ENCODE results near the gene FABP7. TPM values are rescaled to one million over a fixed set of nuclear protein-coding genes. Genes with fewer than 3 reads are reported as not detected.

FABP7 gene
- total RNA-seq, 1 donor from 2014 or later, result 3.6 TPM

DNA sequence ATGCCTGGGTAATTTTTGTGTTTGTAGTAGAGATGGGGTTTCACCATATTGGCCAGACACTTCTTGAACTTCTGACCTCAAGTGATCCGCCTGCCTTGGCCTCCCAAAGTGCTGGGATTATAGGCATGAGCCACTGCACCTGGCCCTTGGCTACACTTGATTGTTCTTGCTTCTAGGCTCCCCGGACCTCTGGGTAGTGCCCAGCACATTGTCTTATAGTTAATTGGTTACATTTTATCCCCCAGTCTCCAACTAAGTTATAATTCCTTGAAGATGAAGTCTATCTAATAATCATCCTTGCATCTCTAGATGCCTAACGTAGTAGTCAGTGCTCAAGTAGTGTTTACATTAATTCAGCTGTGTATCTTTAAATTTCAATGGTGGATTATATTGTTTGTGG, 21.4 kb downstream of the FABP7 start:
- Mint-ChIP-seq H3K4me1 (ENCODE audit: unreplicated experiment) (peaks cover 9% of the 10 kb centered on the region), H3K4me3 (ENCODE audit: unreplicated experiment) (no peak overlapping the region), H3K27me3 (ENCODE audit: unreplicated experiment) (no peaks in the 10 kb centered on the region)

DNA sequence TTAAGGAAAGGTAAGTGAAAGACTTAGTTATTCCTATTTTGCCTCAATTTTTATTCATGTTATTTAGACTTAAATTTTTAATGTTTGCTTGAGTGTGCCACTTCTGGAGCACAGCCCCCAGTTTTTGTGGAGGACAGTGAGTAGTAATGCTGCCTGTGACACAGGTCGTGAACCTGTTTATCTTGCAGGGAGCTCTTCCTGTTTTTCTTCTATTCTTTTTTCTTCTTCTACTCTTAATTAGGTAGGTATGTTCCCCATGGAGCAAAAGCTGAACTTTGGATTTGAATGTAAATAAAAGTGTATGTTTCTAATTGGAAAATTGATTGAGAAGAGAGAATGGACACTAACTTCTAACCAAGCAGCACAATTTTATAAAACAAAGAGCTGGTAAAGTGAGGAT, 21.9 kb downstream of the FABP7 start:
- Mint-ChIP-seq H3K4me3 (ENCODE audit: unreplicated experiment) (no peak overlapping the region), H3K9me3 (ENCODE audit: unreplicated experiment) (no peaks in the 10 kb centered on the region), H3K27ac (ENCODE audit: unreplicated experiment) (no peak overlapping the region), H3K36me3 (ENCODE audit: low read depth, unreplicated experiment) (peaks cover 5% of the 10 kb centered on the region), H3K4me1 (ENCODE audit: unreplicated experiment) (peaks cover 9% of the 10 kb centered on the region), H3K27me3 (ENCODE audit: unreplicated experiment) (no peaks in the 10 kb centered on the region)
- no peak for TF ChIP-seq CTCF (IDR thresholded peaks at IDR 0.05; ENCODE audit: unreplicated experiment)
- no peak for DNase-seq (ENCODE audit: low spot score)

More for the DNA sequence above, 21.4 kb downstream of the FABP7 start:
- H3K9me3 Mint-ChIP-seq (ENCODE audit: unreplicated experiment), result no peaks in the 10 kb centered on the region
- TF ChIP-seq CTCF (IDR thresholded peaks at IDR 0.05; ENCODE audit: unreplicated experiment), result no peak
- no peak overlapping the region for H3K27ac Mint-ChIP-seq (ENCODE audit: unreplicated experiment)
- no peak for DNase-seq (ENCODE audit: low spot score)
- H3K36me3 Mint-ChIP-seq (ENCODE audit: low read depth, unreplicated experiment), result peaks cover 5% of the 10 kb centered on the region

- no peaks in the 10 kb centered on the region for H3K27me3 Mint-ChIP-seq (ENCODE audit: unreplicated experiment)
- no peaks in the 10 kb centered on the region for H3K9me3 Mint-ChIP-seq (ENCODE audit: unreplicated experiment)
- DNase-seq (ENCODE audit: low spot score), result no peak
- H3K4me1 Mint-ChIP-seq (ENCODE audit: unreplicated experiment), result peaks cover 9% of the 10 kb centered on the region
- H3K36me3 Mint-ChIP-seq (ENCODE audit: low read depth, unreplicated experiment), result peaks cover 5% of the 10 kb centered on the region
- no peak for TF ChIP-seq CTCF (IDR thresholded peaks at IDR 0.05; ENCODE audit: unreplicated experiment)
- no peak overlapping the region for H3K27ac Mint-ChIP-seq (ENCODE audit: unreplicated experiment)
- H3K4me3 Mint-ChIP-seq (ENCODE audit: unreplicated experiment), result no peak overlapping the region
Observed at GRCh38 chr6:122803171-122803661, 23.7 kb downstream of the FABP7 start.

DNA sequence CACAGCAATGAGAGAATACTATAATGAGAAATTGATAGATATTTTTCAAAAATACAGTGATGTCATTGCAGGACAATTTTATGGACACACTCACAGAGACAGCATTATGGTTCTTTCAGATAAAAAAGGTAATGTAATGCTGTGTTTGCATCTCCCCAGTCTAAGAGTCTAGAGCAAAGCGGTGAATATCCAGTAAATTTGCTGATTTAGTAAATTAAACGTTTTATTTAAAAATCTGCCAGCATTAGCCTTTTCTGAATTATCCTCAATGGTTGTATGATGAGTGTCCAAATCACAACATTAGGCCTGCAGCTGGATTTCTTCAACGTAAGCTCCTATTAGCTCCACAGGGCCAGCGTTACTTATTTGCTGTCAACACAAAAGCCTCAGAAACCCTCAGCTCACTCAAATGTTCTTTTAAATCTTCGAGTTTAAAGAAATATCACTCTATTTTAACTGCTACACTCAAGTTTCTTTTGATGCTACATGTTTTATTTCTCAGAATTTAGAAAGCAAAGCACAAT, 25.5 kb downstream of the FABP7 start:
- Mint-ChIP-seq H3K27me3 (ENCODE audit: unreplicated experiment) (no peaks in the 10 kb centered on the region), H3K4me1 (ENCODE audit: unreplicated experiment) (peaks cover 9% of the 10 kb centered on the region), H3K27ac (ENCODE audit: unreplicated experiment) (no peak overlapping the region), H3K36me3 (ENCODE audit: low read depth, unreplicated experiment) (peaks cover 5% of the 10 kb centered on the region), H3K9me3 (ENCODE audit: unreplicated experiment) (no peaks in the 10 kb centered on the region), H3K4me3 (ENCODE audit: unreplicated experiment) (no peak overlapping the region)
- DNase-seq (ENCODE audit: low spot score), result no peak
- no peak for TF ChIP-seq CTCF (IDR thresholded peaks at IDR 0.05; ENCODE audit: unreplicated experiment)

DNA sequence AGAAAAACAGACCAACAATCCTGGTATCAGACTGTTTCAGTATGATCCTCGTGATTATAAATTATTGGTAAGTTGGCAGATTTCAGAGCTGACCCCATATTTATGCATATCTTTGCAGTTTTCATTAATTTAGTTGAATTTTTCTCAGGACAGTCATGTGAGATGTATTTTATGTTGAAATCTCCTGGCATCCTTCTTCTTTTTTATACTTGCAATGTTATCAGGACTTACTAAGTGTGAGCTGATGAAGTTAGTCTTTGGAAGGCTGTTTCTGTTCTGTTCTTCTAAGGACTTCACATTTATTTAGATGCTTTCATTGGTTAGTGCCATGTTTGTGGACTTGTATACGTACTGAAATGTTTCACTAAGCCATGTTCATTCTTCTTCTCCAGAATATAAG, 26.8 kb downstream of the FABP7 start:
- no peak for TF ChIP-seq CTCF (IDR thresholded peaks at IDR 0.05; ENCODE audit: unreplicated experiment)
- no peak overlapping the region for H3K4me3 Mint-ChIP-seq (ENCODE audit: unreplicated experiment)
- no peaks in the 10 kb centered on the region for H3K9me3 Mint-ChIP-seq (ENCODE audit: unreplicated experiment)
- H3K27ac Mint-ChIP-seq (ENCODE audit: unreplicated experiment), result no peak overlapping the region
- peaks cover 6% of the 10 kb centered on the region for H3K4me1 Mint-ChIP-seq (ENCODE audit: unreplicated experiment)
- peaks cover 5% of the 10 kb centered on the region for H3K36me3 Mint-ChIP-seq (ENCODE audit: low read depth, unreplicated experiment)
- no peaks in the 10 kb centered on the region for H3K27me3 Mint-ChIP-seq (ENCODE audit: unreplicated experiment)
- no peak for DNase-seq (ENCODE audit: low spot score)
